GM12878 (cell line): ENCODE results near the gene PCCB. TPM values are rescaled to one million over a fixed set of nuclear protein-coding genes. Genes with fewer than 3 reads are reported as not detected.

ENCODE experiments used
- BHLHE40 ChIP-seq, 2 experiments: fragments of 450-650 bp in 1 of 2; IDR thresholded peaks; 2 replicates each; pipeline ENCODE4 v1.6.1; 2011 to 2017; ENCODE audit warnings: low read depth in 2 of 2, borderline replicate concordance in 1 of 2, improper control_type of control experiment in 1 of 2, low read length in 1 of 2, mild to moderate bottlenecking in 1 of 2
- CHD1 ChIP-seq: IDR thresholded peaks from 2 replicates; pipeline ENCODE4 v1.6.1; 2012; ENCODE audit warnings: low read depth, low read length, improper control_type of control experiment
- CHD2 ChIP-seq: IDR thresholded peaks from 2 replicates; pipeline ENCODE4 v1.6.1; 2011; ENCODE audit warnings: low read depth, low read length, improper control_type of control experiment, borderline replicate concordance
- EP300 ChIP-seq, 2 experiments: fragments of 150-350 bp in 1 of 2; IDR thresholded peaks; 2 replicates each; pipeline ENCODE4 v1.6.1; 2011 to 2012; ENCODE audit warnings: low read depth in 2 of 2, low read length in 2 of 2, borderline replicate concordance in 1 of 2, improper control_type of control experiment in 1 of 2, inconsistent platforms in 1 of 2; ENCODE audit not compliant: control insufficient read depth in 1 of 2
- MAX ChIP-seq: IDR thresholded peaks from 2 replicates; pipeline ENCODE4 v1.6.1; 2012; ENCODE audit warnings: low read depth, low read length, improper control_type of control experiment
- MEF2B ChIP-seq: fragments of 450-650 bp; IDR thresholded peaks from 2 replicates; pipeline ENCODE4 v1.6.1; 2018; ENCODE audit warnings: mild to moderate bottlenecking, moderate library complexity; ENCODE audit not compliant: partially characterized antibody, poor library complexity, severe bottlenecking
- RAD21 ChIP-seq: IDR thresholded peaks from 2 replicates; pipeline ENCODE4 v1.6.1; 2011; ENCODE audit warnings: mild to moderate bottlenecking, low read depth, low read length, moderate library complexity; ENCODE audit not compliant: insufficient read depth
- RELB ChIP-seq: fragments of 450-650 bp; IDR thresholded peaks from 2 replicates; pipeline ENCODE4 v1.6.1; 2017; ENCODE audit warnings: low read depth, mild to moderate bottlenecking, moderate library complexity
- SPI1 ChIP-seq: IDR thresholded peaks from 2 replicates; pipeline ENCODE4 v1.6.1; 2011; ENCODE audit warnings: low read depth, mild to moderate bottlenecking, low read length, moderate library complexity, borderline replicate concordance; ENCODE audit not compliant: insufficient read depth
- SREBF1 ChIP-seq: IDR thresholded peaks from 2 replicates; pipeline ENCODE4 v1.6.1; 2012; ENCODE audit warnings: mild to moderate bottlenecking, low read length
- SRF ChIP-seq, 2 experiments: IDR thresholded peaks; 2 replicates each; pipeline ENCODE4 v1.6.1; 2011; ENCODE audit warnings: low read depth in 2 of 2, low read length in 2 of 2, mild to moderate bottlenecking in 1 of 2, moderate library complexity in 1 of 2
- SUPT20H ChIP-seq: IDR thresholded peaks from 2 replicates; pipeline ENCODE4 v1.6.1; 2011; ENCODE audit warnings: low read depth, mild to moderate bottlenecking, low read length, moderate library complexity, borderline replicate concordance; ENCODE audit not compliant: control insufficient read depth
- ZNF24 ChIP-seq: fragments of 450-650 bp; IDR thresholded peaks from 2 replicates; pipeline ENCODE4 v1.6.1; 2017; ENCODE audit warnings: antibody characterized with exemption, mild to moderate bottlenecking
- ZNF687 ChIP-seq: fragments of 450-650 bp; IDR thresholded peaks from 2 replicates; pipeline ENCODE4 v1.6.1; 2017; ENCODE audit warnings: mild to moderate bottlenecking, moderate library complexity
- ZSCAN29 ChIP-seq: fragments of 450-650 bp; IDR thresholded peaks from 2 replicates; pipeline ENCODE4 v1.6.1; 2017; ENCODE audit warnings: mild to moderate bottlenecking, moderate library complexity
- polyA plus RNA-seq, 11 experiments: library from polyadenylated mRNA; depleted of rRNA in 4 of 11; unstranded in 6 of 11; stranded (reverse) in 5 of 11; fragments of >200 nt; fragmentation: Nextera tagmentation in 4 of 11; fragmentation: Illumina TruSeq in 1 of 11; extraction: Ambion mirVana in 4 of 11; extraction: Trizol in 1 of 11; gene quantifications; 1 replicate in 1 of 11; 2 replicates in 10 of 11; pipeline versions ENCODE4 v1.2.1 to v1.2.3, GENCODE V29; 2011 to 2016; ENCODE audit warnings: inconsistent platforms in 2 of 11, missing spikeins in 2 of 11, low read depth in 1 of 11
- total RNA-seq, 4 experiments: library from RNA; depleted of rRNA in 3 of 4; stranded (reverse); fragments of >200 nt in 3 of 4; fragmentation: Illumina TruSeq in 1 of 4; extraction: Trizol in 1 of 4; gene quantifications; 2 replicates each; pipeline versions ENCODE4 v1.2.1 to v1.2.3, GENCODE V29; 2013 to 2021
- TF ChIP-seq, protein P1 (sequence below): IDR thresholded peaks from 2 replicates; pipeline ENCODE4 v1.6.1; 2011; ENCODE audit warnings: low read depth, mild to moderate bottlenecking, low read length, moderate library complexity, borderline replicate concordance; ENCODE audit errors: extremely low read depth
- TF ChIP-seq, protein P2 (sequence below): fragments of 450-650 bp; formaldehyde crosslinking; IDR thresholded peaks from 2 replicates; pipeline ENCODE4 v1.4.0; 2022; ENCODE audit warnings: mild to moderate bottlenecking, moderate library complexity

PCCB gene
- total and polyA plus RNA-seq, 10 of the 15 experiments (the other 5 are each of a cell fraction or from before 2014, with no cell fraction given): 67.2 to 133 (median 86.9) TPM

GRCh38 chr3:136250059-136250902 lies at the start of gene PCCB (continued):
- TF ChIP-seq MEF2B (no peak), ZNF687 (no peak), ZNF24 (no peak), BHLHE40 (IDR thresholded peaks at IDR 0.05; ENCODE audit: borderline replicate concordance in 1 of 2, low read depth in 2 of 2, low read length in 1 of 2) (peak; percentile 41 to 71; a peak in 2 of 4 replicates), RAD21 (peak; percentile 56), EP300 (IDR thresholded peaks at IDR 0.05; ENCODE audit: borderline replicate concordance in 1 of 2, control insufficient read depth in 1 of 2, low read depth in 2 of 2, low read length in 2 of 2) (0 out of 4 replicates have a peak, but pooled peaks of 1 of the 2 experiments have one; percentile 25), SUPT20H (no peak), SREBF1 (no peak), SPI1 (no peak), ZSCAN29 (no peak), RELB (peak; percentile 72), CHD1 (no peak; the same call in 1 of the 2 replicates), CHD2 (peak; percentile 40; the same call in 1 of the 2 replicates), MAX (peak; percentile 48), SRF (IDR thresholded peaks at IDR 0.05; ENCODE audit: low read depth in 2 of 2, low read length in 2 of 2) (no peak)
- TF ChIP-seq, protein P1, sequence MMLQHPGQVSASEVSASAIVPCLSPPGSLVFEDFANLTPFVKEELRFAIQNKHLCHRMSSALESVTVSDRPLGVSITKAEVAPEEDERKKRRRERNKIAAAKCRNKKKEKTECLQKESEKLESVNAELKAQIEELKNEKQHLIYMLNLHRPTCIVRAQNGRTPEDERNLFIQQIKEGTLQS: peak; percentile 37; the same call in 1 of the 2 replicates
- TF ChIP-seq, protein P2, sequence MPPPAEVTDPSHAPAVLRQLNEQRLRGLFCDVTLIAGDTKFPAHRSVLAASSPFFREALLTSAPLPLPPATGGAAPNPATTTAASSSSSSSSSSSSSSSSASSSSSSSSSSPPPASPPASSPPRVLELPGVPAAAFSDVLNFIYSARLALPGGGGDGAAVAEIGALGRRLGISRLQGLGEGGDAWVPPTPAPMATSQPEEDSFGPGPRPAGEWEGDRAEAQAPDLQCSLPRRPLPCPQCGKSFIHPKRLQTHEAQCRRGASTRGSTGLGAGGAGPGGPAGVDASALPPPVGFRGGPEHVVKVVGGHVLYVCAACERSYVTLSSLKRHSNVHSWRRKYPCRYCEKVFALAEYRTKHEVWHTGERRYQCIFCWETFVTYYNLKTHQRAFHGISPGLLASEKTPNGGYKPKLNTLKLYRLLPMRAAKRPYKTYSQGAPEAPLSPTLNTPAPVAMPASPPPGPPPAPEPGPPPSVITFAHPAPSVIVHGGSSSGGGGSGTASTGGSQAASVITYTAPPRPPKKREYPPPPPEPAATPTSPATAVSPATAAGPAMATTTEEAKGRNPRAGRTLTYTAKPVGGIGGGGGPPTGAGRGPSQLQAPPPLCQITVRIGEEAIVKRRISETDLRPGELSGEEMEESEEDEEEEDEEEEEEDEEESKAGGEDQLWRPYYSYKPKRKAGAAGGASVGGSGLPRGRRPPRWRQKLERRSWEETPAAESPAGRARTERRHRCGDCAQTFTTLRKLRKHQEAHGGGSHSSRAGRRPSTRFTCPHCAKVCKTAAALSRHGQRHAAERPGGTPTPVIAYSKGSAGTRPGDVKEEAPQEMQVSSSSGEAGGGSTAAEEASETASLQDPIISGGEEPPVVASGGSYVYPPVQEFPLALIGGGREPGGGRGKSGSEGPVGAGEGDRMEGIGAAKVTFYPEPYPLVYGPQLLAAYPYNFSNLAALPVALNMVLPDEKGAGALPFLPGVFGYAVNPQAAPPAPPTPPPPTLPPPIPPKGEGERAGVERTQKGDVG (CRISPR knock-in tag): no peak
